AG04449 (cell line): ENCODE results near the gene PDRG1.
"Not testable (repeated sequence)": the region's sequence is repeated elsewhere in the genome, so short reads cannot be mapped to it uniquely, and the experiment has no call there.

Experiments used
- CTCF ChIA-PET: fragments of 350-600 bp; formaldehyde crosslinking; extraction: SDS; loops from one replicate; lab custom pipeline; 2021; ENCODE audit warnings: antibody characterized with exemption; lab: Yijun Ruan, JAX
- POLR2A ChIA-PET: fragments of 400-600, 350-600 bp; formaldehyde crosslinking; extraction: SDS; loops from one replicate; lab custom pipeline; 2020; ENCODE audit warnings: antibody characterized with exemption, inconsistent platforms; lab: Yijun Ruan, JAX
- DNase-seq: peaks from one replicate; pipeline ENCODE4 v3.0.0-alpha.2; 2010; ENCODE audit warnings: low read depth, low spot score
- H3K4me3 ChIP-seq: 2 replicates; pipeline ENCODE4 v1.5.1; 2011; ENCODE audit warnings: low read depth, mild to moderate bottlenecking, control low read depth, low read length
- CTCF ChIP-seq: IDR thresholded peaks from one replicate; pipeline ENCODE4 v1.5.1; 2011; ENCODE audit warnings: mild to moderate bottlenecking, moderate library complexity, low read length, control low read depth, inconsistent platforms; ENCODE audit not compliant: insufficient read depth; ENCODE audit errors: missing control alignments

Gene PDRG1

GRCh38 chr20:31936420-31936819 is 15.4 kb downstream of the PDRG1 start:
- CTCF ChIA-PET, result interaction anchor here (3.5 kb wide), 1 partner anchor 15 kb away, joined by 21 read pairs; the partner anchor contains the start of gene PDRG1
- H3K4me3 ChIP-seq, result no peak overlapping the region
- POLR2A ChIA-PET, result no interaction called here
- DNase-seq, result no peak
- TF ChIP-seq CTCF, result no peak

GRCh38 chr20:31934968-31935764 is 16.7 kb downstream of the PDRG1 start:
- no peak for DNase-seq
- no peak for TF ChIP-seq CTCF
- ChIA-PET POLR2A (no interaction called here), CTCF (interaction anchor here (0.6 to 3.5 kb wide), 2 partner anchors 17 to 35 kb away, joined by 3 to 21 read pairs; partner anchors contain the start of gene PDRG1)
- H3K4me3 ChIP-seq, result no peak overlapping the region

GRCh38 chr20:31934491-31934890 is 17.4 kb downstream of the PDRG1 start:
- DNase-seq, result no peak
- no peak overlapping the region for H3K4me3 ChIP-seq
- no peak for TF ChIP-seq CTCF
- POLR2A ChIA-PET, result no interaction called here
- CTCF ChIA-PET, result interaction anchor here (3.5 kb wide), 1 partner anchor 17 kb away, joined by 21 read pairs; the partner anchor contains the start of gene PDRG1

GRCh38 chr20:31933698-31934097 is 18.1 kb downstream of the PDRG1 start:
- DNase-seq, result no peak
- ChIA-PET CTCF (no interaction called here), POLR2A (no interaction called here)
- H3K4me3 ChIP-seq, result no peak overlapping the region
- no peak for TF ChIP-seq CTCF

GRCh38 chr20:31930779-31931178 is 21.1 kb downstream of the PDRG1 start:
- no peak overlapping the region for H3K4me3 ChIP-seq
- CTCF ChIA-PET, result interaction anchor here (0.9 kb wide), 1 partner anchor 51 kb away, joined by 3 read pairs; no protein-coding TSS in a partner anchor
- no peak for TF ChIP-seq CTCF
- no peak for DNase-seq
- POLR2A ChIA-PET, result no interaction called here

GRCh38 chr20:31929631-31930030 is 22.2 kb downstream of the PDRG1 start:
- DNase-seq, CTCF ChIA-PET, POLR2A ChIA-PET, H3K4me3 ChIP-seq: not testable (repeated sequence)
